NCI-H1105 treated with DMSO at 0.1 percent for 48 hours (cell line): ENCODE data around the gene PRSS58.

Experiments used
- DNase-seq: peaks from one replicate; lab custom pipeline; 2025; lab: John Stamatoyannopoulos, UW

The PRSS58 gene

GRCh38 chr7:142257958-142258357 is at the start of gene PRSS58:
PRSS58 (minus strand) TSS chr7:142258058; CDS start chr7:142257707, 351 bp downstream.
- DNase-seq = no peak

- no peak for DNase-seq
These were observed 49.5 kb upstream of the PRSS58 start for GRCh38 chr7:142307246-142307900.

DNA sequence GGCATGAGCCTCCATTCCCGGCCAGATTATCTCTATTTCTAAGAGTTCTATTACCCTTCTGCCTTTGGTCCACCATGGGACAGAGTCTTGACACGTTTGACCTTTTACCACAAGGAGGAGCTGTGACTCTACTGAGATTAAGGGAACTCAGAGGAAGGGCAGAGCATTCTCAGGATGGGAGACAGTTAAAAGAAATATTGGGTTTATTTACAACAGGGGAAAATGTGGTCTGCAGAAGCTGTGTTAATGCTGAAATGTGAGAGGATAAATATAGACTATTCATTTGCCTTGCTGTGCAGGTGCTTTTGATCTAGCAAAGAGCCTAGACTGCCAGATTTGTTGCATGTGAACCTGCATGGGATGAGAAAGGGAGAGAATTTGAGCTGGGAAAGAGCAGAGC is 45.8 kb upstream of the PRSS58 start:
- DNase-seq = peak; percentile 24

DNA sequence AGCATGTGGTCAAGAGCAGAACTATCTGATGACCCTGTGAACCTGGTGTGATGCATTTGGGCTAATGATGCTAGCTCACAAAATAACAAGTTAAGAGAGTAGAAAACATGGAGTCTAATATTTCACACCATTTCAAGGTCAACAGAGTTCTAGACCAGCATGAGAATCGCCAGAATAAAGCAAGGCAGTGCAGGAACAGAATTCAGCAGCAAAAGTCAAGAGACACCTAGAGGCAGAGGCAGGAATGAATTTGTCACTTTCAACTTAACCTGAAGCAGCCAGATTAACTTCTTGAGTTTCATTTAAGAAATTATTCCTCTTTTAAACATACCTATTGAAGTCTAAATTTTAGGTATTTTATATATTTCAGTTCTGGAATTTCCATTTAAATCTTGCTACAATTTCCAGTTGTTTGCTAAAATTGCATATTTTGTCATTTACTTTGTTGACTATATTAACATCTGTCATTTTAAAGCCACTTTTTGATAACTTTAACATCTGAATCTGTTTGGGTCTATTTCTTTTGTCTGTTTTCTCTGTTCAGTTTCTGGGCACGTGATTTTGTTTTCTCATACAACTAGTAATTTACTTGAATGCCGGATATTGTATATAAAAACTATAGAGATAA is 44.2 kb upstream of the PRSS58 start:
- DNase-seq = peak; percentile 23

GRCh38 chr7:142301299-142301698 is 43.4 kb upstream of the PRSS58 start:
- no peak for DNase-seq

GRCh38 chr7:142300689-142301088 is 42.8 kb upstream of the PRSS58 start:
- DNase-seq = no peak

DNA sequence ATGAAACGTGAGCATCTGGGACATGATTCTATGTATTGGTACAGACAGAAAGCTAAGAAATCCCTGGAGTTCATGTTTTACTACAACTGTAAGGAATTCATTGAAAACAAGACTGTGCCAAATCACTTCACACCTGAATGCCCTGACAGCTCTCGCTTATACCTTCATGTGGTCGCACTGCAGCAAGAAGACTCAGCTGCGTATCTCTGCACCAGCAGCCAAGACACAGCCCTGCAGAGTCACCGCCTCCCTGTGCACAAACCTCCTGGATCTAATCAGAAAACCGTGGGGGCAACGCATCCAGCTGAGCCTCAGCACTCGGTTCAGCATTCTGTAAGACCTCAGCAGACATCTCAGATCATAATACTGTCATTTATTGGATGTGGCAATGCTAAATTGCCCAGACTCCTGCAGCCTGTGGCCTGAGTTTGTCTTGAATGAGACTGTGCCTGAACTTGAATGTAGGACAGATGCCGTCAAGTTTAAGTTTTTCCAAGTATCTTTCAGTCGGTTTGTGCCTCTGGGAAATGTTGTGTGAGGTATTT is 41.5 kb upstream of the PRSS58 start:
- DNase-seq = no peak

- no peak for DNase-seq
These were observed 40.8 kb upstream of the PRSS58 start for GRCh38 chr7:142298627-142299026.

GRCh38 chr7:142298009-142298408 is 40.2 kb upstream of the PRSS58 start:
- no peak for DNase-seq

DNA sequence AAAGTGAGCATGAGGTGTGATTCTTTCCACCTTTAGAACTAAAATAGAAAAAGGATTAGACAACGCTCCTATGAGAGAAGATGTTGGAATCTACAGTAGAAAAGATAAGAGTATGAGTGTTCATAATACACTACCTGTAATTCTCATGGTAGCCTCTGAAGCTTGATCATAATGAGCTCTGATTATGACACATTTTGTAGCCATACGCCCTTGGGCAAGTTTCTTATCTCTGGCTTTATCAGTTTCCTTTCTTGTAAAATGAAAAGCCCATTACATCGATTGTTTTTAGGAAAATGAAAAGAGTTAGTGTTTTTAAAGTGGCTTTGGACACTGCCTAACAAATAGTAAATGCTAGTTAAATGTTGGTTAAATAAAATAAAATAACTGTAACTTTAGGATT is 22.4 kb upstream of the PRSS58 start:
- DNase-seq = no peak

DNA sequence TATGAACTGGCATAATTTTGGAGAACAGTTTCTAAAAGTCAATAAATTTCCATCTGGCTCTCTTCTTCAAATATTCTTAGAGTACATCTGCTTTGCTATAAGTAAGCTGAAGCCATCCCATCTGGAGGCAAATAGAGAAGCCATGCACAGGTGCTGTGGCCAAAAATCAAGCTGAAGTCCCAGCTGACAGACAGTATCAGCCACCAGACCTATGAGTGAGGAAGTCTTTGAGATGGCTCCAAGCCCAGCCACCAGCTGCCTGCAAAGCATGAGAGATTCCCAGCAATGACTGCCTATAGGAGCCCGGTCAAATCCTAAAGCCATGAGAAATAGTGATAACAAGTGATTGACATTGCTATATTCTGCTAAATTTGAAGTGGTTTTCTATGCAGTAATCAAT is 21.7 kb upstream of the PRSS58 start:
- DNase-seq = no peak

- DNase-seq = no peak
These were observed 17.2 kb upstream of the PRSS58 start for GRCh38 chr7:142275028-142275427.

DNA sequence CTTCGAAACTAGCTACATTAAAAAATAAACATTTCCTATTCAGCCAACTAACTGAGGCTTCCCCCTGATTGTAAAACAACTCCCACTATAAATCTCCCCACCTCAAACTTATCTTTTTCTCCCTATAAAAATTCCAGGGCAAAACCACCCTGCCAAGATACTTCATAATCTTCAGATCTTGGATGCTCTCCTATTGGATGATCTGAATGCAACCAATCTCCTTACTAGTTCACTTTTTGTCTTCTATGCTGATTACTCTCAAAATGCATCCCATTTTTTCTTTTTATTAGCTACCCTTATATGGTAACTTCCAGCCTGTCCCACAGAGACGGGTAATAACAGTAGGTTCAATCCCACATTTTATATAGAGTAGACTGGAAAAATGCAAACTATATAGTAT is 15.0 kb upstream of the PRSS58 start:
- DNase-seq = no peak

GRCh38 chr7:142263598-142264380 is 5.9 kb upstream of the PRSS58 start:
- DNase-seq = no peak

GRCh38 chr7:142250705-142251104 is 7.2 kb downstream of the PRSS58 start:
- no peak for DNase-seq

- no peak for DNase-seq
These were observed 7.9 kb downstream of the PRSS58 start for GRCh38 chr7:142249918-142250317.

GRCh38 chr7:142248166-142249160 is 9.4 kb downstream of the PRSS58 start:
- no peak for DNase-seq

DNA sequence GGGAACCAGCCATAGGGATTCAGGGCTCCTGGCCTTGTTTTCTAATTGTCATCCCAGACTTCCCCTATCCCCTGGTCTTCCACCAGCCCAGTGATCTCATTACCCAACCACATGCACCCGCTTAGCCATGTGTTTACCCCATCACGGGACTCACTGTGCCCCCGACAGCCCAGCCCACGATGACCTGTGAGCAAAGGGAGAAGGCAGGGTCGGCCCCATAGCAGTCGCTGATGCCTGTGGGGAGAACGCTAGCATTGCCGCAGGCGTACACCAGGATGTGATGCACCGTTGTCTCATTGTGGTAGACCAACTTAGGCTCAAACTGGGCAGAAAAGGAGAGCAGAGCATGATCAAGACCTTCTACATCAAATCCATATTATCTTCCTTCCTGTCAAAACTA is 14.0 kb downstream of the PRSS58 start:
- no peak for DNase-seq

GRCh38 chr7:142240546-142240945 is 17.3 kb downstream of the PRSS58 start:
- no peak for DNase-seq

DNA sequence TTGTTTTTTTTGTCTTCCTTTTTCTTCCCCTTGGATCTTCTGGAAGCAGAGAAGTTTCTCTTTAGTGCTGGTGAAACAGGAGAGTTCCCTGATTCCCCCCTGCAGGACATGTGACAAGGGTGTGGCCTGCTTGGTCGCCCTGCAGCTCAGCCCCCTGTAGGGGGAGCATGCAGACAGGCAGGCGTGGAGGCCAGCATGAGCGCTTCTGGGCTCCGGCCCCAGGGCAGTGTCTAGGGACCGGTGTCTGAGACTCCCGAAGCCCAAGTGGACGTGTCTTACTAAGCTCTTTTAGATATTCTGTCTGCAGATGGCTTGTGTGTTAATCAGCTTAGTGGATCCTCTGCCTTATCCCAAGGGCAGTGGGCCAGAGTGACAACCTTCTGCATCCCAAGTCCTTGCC is 26.1 kb downstream of the PRSS58 start:
- no peak for DNase-seq

DNA sequence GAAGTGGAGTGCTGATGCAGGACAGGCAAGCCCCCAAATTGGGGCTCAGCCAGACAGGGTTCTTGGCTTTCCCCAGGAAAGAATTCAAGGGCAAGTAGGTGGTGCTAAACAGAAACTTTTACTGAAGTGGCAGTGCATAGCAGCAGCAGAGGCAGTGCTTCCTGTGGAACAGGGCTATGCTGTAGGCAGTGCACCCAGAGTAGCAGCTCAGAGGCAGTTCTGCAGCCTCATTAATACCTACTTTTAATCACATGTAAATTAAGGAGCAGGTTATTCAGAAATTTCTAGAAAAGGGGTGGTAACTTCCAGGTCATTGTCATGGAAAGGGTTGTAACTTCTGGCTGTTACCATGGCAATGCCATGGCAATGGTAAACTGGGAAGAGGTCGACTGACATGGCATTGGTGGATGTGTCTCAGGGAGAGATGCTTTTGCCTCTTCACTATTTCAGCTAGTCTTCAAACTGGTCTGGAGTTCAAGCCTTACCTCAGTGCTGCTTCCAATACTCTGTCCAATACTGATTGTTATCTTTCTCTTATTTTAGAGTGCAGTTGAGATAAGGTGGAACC is 29.2 kb downstream of the PRSS58 start:
- DNase-seq = no peak
